Astrocyte (in vitro differentiated cells and primary cell): Measurements from ENCODE around the gene RBFOX2. TPM values are rescaled to one million over a fixed set of nuclear protein-coding genes. Genes with fewer than 3 reads are reported as not detected.

Experiments used
- DNase-seq: peaks from one replicate; pipeline ENCODE4 v3.0.0-alpha.2; 2010; ENCODE audit warnings: low read depth
- FAIRE-seq: peaks from 2 replicates; lab custom pipeline; 2011; peaks lifted over from hg19 to GRCh38; lab: Jason Lieb, UNC
- H2AFZ ChIP-seq: 2 replicates; pipeline ENCODE4 v1.6.0; 2012; ENCODE audit warnings: low read depth, low read length, inconsistent platforms
- H3K27ac ChIP-seq: 2 replicates; pipeline ENCODE4 v1.5.1; 2011; ENCODE audit warnings: low read depth, low read length, inconsistent platforms
- H3K27me3 ChIP-seq: 2 replicates; pipeline ENCODE4 v1.6.0; 2011; ENCODE audit warnings: low read length, inconsistent platforms; ENCODE audit not compliant: insufficient read depth
- H3K36me3 ChIP-seq: 2 replicates; pipeline ENCODE4 v1.5.1; 2011; ENCODE audit warnings: low read length, inconsistent platforms; ENCODE audit not compliant: insufficient read depth
- H3K4me1 ChIP-seq: 2 replicates; pipeline ENCODE4 v1.5.1; 2011; ENCODE audit warnings: low read length, inconsistent platforms; ENCODE audit not compliant: insufficient read depth
- H3K4me2 ChIP-seq: 2 replicates; pipeline ENCODE4 v1.6.0; 2012; ENCODE audit warnings: low read length, inconsistent platforms
- H3K4me3 ChIP-seq: 2 replicates; pipeline ENCODE4 v1.5.1; 2011; ENCODE audit warnings: low read depth, mild to moderate bottlenecking, low read length, inconsistent platforms; ENCODE audit not compliant: insufficient read depth
- H3K79me2 ChIP-seq: 2 replicates; pipeline ENCODE4 v1.6.0; 2012; ENCODE audit warnings: mild to moderate bottlenecking, low read length, inconsistent platforms; ENCODE audit not compliant: insufficient read depth
- H3K9ac ChIP-seq: 2 replicates; pipeline ENCODE4 v1.6.0; 2012; ENCODE audit warnings: mild to moderate bottlenecking, low read length, inconsistent platforms
- H3K9me3 ChIP-seq: 2 replicates; pipeline ENCODE4 v1.5.1; 2012; ENCODE audit warnings: low read depth, mild to moderate bottlenecking, low read length, inconsistent platforms; ENCODE audit not compliant: insufficient read depth
- H4K20me1 ChIP-seq: 2 replicates; pipeline ENCODE4 v1.6.0; 2012; ENCODE audit warnings: low read length, inconsistent platforms; ENCODE audit not compliant: insufficient read depth
- H3K27ac Mint-ChIP-seq: one replicate; pipeline ENCODE4 v1.8.0; 2021; ENCODE audit warnings: mild to moderate bottlenecking, mixed read lengths; ENCODE audit not compliant: unreplicated experiment
- H3K27me3 Mint-ChIP-seq: one replicate; pipeline ENCODE4 v1.8.0; 2021; ENCODE audit warnings: low read depth, mixed read lengths; ENCODE audit not compliant: unreplicated experiment
- H3K36me3 Mint-ChIP-seq: one replicate; pipeline ENCODE4 v1.8.0; 2021; ENCODE audit warnings: low read depth, mixed read lengths; ENCODE audit not compliant: unreplicated experiment
- H3K4me1 Mint-ChIP-seq: one replicate; pipeline ENCODE4 v1.8.0; 2021; ENCODE audit warnings: low read depth, mixed read lengths; ENCODE audit not compliant: unreplicated experiment
- H3K4me3 Mint-ChIP-seq: one replicate; pipeline ENCODE4 v1.8.0; 2021; ENCODE audit warnings: mild to moderate bottlenecking, moderate library complexity, mixed read lengths; ENCODE audit not compliant: unreplicated experiment
- H3K9me3 Mint-ChIP-seq: one replicate; pipeline ENCODE4 v1.8.0; 2021; ENCODE audit warnings: mild to moderate bottlenecking, mixed read lengths; ENCODE audit not compliant: unreplicated experiment
- EZH2 ChIP-seq: IDR thresholded peaks from 2 replicates; pipeline ENCODE4 v1.6.1; 2012; ENCODE audit warnings: mild to moderate bottlenecking, low read length, inconsistent platforms; ENCODE audit not compliant: insufficient read depth
- total RNA-seq: library from RNA; stranded (reverse); gene quantifications from 2 replicates; pipeline ENCODE4 v1.2.1, GENCODE V29; 2021
- TF ChIP-seq, protein P1 (sequence below): IDR thresholded peaks from 2 replicates; pipeline ENCODE4 v1.5.1; 2011; ENCODE audit warnings: low read depth, mild to moderate bottlenecking, inconsistent platforms, low read length, moderate library complexity; ENCODE audit not compliant: insufficient read depth

RBFOX2 gene
- total RNA-seq, 1 donor from 2014 or later: 169 TPM

DNA sequence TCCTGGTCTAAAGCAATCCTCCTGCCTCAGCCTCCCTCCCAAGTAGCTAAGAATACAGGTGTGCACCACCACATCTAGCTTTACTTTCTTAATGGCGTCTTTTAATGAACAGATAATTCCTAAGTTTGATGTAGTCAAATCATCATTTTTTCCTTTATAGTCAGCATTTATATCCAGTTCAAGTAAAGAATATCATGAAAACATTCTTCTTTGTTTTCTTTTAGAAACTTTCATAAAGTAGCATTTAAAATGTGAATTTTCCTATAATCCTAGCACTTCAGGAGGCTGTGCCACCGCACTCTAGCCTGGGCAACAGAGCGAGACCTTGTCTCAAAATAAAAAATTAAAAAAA, 61.6 kb downstream of the RBFOX2 start:
- H3K27me3 ChIP-seq: no peaks in the 10 kb centered on the region
- no peaks in the 10 kb centered on the region for H3K27me3 Mint-ChIP-seq
- H3K4me3 ChIP-seq: no peak overlapping the region
- H3K27ac ChIP-seq: no peak overlapping the region
- H3K27ac Mint-ChIP-seq: no peak overlapping the region
- no peak overlapping the region for H3K9ac ChIP-seq
- DNase-seq (no peak), FAIRE-seq (no peak)
- peaks cover 14% of the 10 kb centered on the region for H4K20me1 ChIP-seq
- no peaks in the 10 kb centered on the region for H3K36me3 ChIP-seq
- H3K4me1 Mint-ChIP-seq: peaks cover 23% of the 10 kb centered on the region
- no peaks in the 10 kb centered on the region for H3K9me3 ChIP-seq
- H3K79me2 ChIP-seq: peaks cover 87% of the 10 kb centered on the region
- no peak for TF ChIP-seq EZH2
- TF ChIP-seq, protein P1, sequence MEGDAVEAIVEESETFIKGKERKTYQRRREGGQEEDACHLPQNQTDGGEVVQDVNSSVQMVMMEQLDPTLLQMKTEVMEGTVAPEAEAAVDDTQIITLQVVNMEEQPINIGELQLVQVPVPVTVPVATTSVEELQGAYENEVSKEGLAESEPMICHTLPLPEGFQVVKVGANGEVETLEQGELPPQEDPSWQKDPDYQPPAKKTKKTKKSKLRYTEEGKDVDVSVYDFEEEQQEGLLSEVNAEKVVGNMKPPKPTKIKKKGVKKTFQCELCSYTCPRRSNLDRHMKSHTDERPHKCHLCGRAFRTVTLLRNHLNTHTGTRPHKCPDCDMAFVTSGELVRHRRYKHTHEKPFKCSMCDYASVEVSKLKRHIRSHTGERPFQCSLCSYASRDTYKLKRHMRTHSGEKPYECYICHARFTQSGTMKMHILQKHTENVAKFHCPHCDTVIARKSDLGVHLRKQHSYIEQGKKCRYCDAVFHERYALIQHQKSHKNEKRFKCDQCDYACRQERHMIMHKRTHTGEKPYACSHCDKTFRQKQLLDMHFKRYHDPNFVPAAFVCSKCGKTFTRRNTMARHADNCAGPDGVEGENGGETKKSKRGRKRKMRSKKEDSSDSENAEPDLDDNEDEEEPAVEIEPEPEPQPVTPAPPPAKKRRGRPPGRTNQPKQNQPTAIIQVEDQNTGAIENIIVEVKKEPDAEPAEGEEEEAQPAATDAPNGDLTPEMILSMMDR: no peak
- H3K4me1 ChIP-seq: peaks cover 23% of the 10 kb centered on the region
- H3K4me3 Mint-ChIP-seq: no peak overlapping the region
- H3K4me2 ChIP-seq: no peak overlapping the region
- H2AFZ ChIP-seq: no peak overlapping the region
- H3K36me3 Mint-ChIP-seq: no peaks in the 10 kb centered on the region
- H3K9me3 Mint-ChIP-seq: no peaks in the 10 kb centered on the region

DNA sequence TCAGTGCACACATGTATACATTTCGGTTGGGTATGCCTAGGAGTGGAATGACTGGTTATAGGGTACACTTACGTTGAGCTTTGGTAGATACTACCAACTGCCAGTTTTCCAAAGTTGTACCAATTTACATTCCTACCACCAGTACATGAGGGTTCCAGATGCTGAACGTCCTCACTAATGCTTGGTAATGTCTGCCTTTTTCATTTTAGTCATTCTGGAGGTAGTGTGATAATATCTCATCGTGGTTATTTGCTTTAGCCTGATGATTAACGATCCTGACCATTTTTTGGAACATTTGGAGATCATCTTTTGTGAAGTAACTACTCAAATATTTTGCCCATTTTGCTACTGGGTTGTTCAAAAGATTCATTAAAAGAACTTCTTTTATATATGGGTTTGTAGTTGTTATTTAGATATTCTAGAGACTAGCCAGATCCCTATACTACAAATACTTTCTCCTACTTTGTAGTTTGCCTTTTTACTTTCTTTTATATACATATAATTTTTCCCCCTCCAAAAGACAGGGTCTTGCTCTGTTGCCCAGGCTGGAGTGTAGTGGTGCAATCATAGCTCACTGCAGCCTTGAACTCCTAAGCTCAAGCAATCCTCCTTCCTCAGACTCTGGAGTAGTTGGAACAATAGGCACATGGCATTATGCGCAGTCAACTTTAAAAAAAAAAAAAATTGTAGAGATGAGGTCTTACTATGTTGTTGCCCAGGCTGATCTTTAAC, 62.1 kb downstream of the RBFOX2 start:
- Histone ChIP-seq H2AFZ (no peak overlapping the region), H3K9ac (no peak overlapping the region), H3K4me2 (peak overlapping the region; percentile 4), H4K20me1 (peaks cover 14% of the 10 kb centered on the region), H3K79me2 (peaks cover 88% of the 10 kb centered on the region), H3K4me3 (no peak overlapping the region), H3K4me1 (peaks cover 23% of the 10 kb centered on the region), H3K9me3 (no peaks in the 10 kb centered on the region), H3K27me3 (no peaks in the 10 kb centered on the region), H3K27ac (no peak overlapping the region), H3K36me3 (no peaks in the 10 kb centered on the region)
- H3K4me1 Mint-ChIP-seq: peaks cover 24% of the 10 kb centered on the region
- H3K9me3 Mint-ChIP-seq: no peaks in the 10 kb centered on the region
- no peak overlapping the region for H3K27ac Mint-ChIP-seq
- H3K36me3 Mint-ChIP-seq: no peaks in the 10 kb centered on the region
- FAIRE-seq (peak; percentile 76), DNase-seq (peak; percentile 74)
- TF ChIP-seq, protein P1: peak; percentile 22
- TF ChIP-seq EZH2: no peak
- no peak overlapping the region for H3K4me3 Mint-ChIP-seq
- H3K27me3 Mint-ChIP-seq: no peaks in the 10 kb centered on the region

DNA sequence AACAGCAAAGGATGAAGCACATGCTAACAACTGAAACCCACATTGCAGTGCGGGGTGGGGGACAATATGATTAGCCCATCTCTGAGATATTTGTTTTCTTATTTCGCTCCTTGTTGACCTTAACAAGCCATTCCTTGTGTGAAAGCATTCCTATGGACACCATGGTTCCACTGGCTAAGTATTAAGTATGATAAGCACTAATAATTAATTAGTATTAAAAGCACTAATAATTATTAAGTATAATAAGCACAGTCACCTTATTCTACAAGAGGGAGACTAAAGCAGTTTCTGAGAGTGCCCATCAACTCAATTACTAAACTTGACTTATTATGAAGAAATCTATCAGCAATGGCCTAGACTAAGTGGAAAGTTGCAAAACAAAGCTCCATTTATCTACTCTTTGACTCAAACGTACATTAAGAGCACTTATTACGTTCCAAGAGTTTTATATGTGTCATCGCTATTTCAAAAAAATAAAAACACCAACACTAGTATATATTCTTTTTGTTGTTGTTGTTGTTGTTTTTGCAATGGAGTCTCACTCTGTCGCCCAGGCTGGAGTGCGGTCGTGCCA, 65.3 kb downstream of the RBFOX2 start:
- Histone ChIP-seq H3K9ac (no peak overlapping the region), H4K20me1 (peaks cover 3% of the 10 kb centered on the region), H3K79me2 (peaks cover 84% of the 10 kb centered on the region), H2AFZ (no peak overlapping the region), H3K27ac (no peak overlapping the region), H3K4me3 (no peak overlapping the region), H3K4me2 (no peak overlapping the region), H3K4me1 (peaks cover 21% of the 10 kb centered on the region), H3K36me3 (no peaks in the 10 kb centered on the region), H3K27me3 (no peaks in the 10 kb centered on the region), H3K9me3 (no peaks in the 10 kb centered on the region)
- Mint-ChIP-seq H3K4me1 (peaks cover 26% of the 10 kb centered on the region), H3K27me3 (no peaks in the 10 kb centered on the region), H3K36me3 (no peaks in the 10 kb centered on the region), H3K27ac (no peak overlapping the region), H3K4me3 (no peak overlapping the region), H3K9me3 (no peaks in the 10 kb centered on the region)
- FAIRE-seq: no peak
- TF ChIP-seq, protein P1: no peak
- TF ChIP-seq EZH2: no peak
- no peak for DNase-seq
